Superior temporal gyrus (tissue), 1 donor: ENCODE measurements around the gene USP2.
A peak's percentile ranks its signal among the peaks of the same experiment; 100 is the strongest.

Source experiments
- DNase-seq: peaks from one replicate; pipeline ENCODE4 v3.0.0-alpha.2; 2016; ENCODE audit errors: extremely low spot score

USP2 gene

GRCh38 chr11:119376197-119376847 is 5.2 kb downstream of the USP2 start:
- peak; percentile 96 for DNase-seq

- peak; percentile 88 for DNase-seq
Observed at GRCh38 chr11:119375337-119376196, 5.9 kb downstream of the USP2 start.

GRCh38 chr11:119374632-119375336 is 6.7 kb downstream of the USP2 start:
- peak; percentile 75 for DNase-seq

- peak; percentile 94 for DNase-seq
Observed at GRCh38 chr11:119373921-119374631, 7.4 kb downstream of the USP2 start.

- DNase-seq: no peak
Observed at GRCh38 chr11:119373059-119373920, 8.2 kb downstream of the USP2 start.

GRCh38 chr11:119372260-119373058 is 9.0 kb downstream of the USP2 start:
- DNase-seq: no peak

- peak; percentile 78 for DNase-seq
Observed at GRCh38 chr11:119371778-119372182, 9.7 kb downstream of the USP2 start.

GRCh38 chr11:119371067-119371601 is 10.4 kb downstream of the USP2 start:
- DNase-seq: no peak

GRCh38 chr11:119370486-119371046 is 10.9 kb downstream of the USP2 start:
- no peak for DNase-seq

- DNase-seq: no peak
Observed at GRCh38 chr11:119369132-119369925, 12.2 kb downstream of the USP2 start.

GRCh38 chr11:119368121-119369034 is 13.1 kb downstream of the USP2 start:
- DNase-seq: peak; percentile 71

- DNase-seq: no peak
Observed at GRCh38 chr11:119367661-119368120, 13.8 kb downstream of the USP2 start.

- DNase-seq: peak; percentile 75
Observed at GRCh38 chr11:119366690-119367620, 14.5 kb downstream of the USP2 start.

GRCh38 chr11:119365071-119365591 is 16.4 kb downstream of the USP2 start:
- peak; percentile 68 for DNase-seq

- peak; percentile 75 for DNase-seq
Observed at GRCh38 chr11:119363851-119364590, 17.5 kb downstream of the USP2 start.
